GM10266 (cell line): Measurements from ENCODE around the gene CARD9.
A peak's percentile ranks its signal among the peaks of the same experiment; 100 is the strongest.

Experiments
- DNase-seq: peaks from one replicate; pipeline ENCODE4 v3.0.0; 2012; ENCODE audit errors: extremely low spot score
- CTCF ChIP-seq: IDR thresholded peaks from 2 replicates; pipeline ENCODE4 v1.5.1; 2012; ENCODE audit warnings: mild to moderate bottlenecking, low read depth; ENCODE audit not compliant: control insufficient read depth, insufficient read depth; ENCODE audit errors: missing control alignments

CARD9 gene

DNA sequence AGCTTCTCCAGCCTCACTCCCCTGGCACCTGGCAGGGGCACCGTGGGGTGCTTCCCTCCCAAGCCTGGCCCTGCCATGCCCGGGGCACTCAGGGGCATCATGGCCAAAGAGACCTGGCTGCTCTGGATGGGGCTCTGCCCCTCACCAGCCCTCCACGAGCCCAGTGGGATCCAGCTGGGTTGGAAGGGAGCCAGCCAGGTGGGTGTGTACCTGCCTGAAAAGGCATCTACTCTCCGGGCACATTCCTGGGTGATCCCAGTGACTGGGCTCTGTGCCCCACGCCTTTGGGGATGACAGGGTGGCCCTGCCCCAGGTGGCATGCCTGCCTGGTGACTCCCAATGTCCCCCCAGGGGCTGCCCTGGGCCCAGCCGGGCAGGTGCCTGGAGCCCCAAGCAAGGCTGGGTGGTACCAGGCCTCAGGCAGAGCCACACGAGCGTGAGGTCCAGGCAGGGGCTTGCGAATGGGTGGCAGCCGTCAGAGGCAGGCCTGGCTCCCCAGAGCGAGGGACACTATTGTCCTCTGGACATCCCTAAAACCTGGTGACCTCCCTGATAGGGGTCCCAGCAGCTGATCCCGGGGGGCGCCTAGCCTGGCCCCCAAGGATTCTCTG is 45.4 kb downstream of the CARD9 start:
- DNase-seq, result no peak
- no peak for TF ChIP-seq CTCF

GRCh38 chr9:136327304-136327974 is 46.0 kb downstream of the CARD9 start, which contains the start of gene GPSM1:
Gene GPSM1, plus strand, starts transcription at chr9:136327539. Its CDS starts 157 bp downstream, at chr9:136327696.
- peak; percentile 70 for DNase-seq
- TF ChIP-seq CTCF, result no peak

- no peak for TF ChIP-seq CTCF
Observed at GRCh38 chr9:136326761-136327303, 46.6 kb downstream of the CARD9 start.

GRCh38 chr9:136326061-136326760 is 47.3 kb downstream of the CARD9 start:
- no peak for TF ChIP-seq CTCF
- no peak for DNase-seq

More at GRCh38 chr9:136326761-136327303, 46.6 kb downstream of the CARD9 start:
- no peak for DNase-seq

DNA sequence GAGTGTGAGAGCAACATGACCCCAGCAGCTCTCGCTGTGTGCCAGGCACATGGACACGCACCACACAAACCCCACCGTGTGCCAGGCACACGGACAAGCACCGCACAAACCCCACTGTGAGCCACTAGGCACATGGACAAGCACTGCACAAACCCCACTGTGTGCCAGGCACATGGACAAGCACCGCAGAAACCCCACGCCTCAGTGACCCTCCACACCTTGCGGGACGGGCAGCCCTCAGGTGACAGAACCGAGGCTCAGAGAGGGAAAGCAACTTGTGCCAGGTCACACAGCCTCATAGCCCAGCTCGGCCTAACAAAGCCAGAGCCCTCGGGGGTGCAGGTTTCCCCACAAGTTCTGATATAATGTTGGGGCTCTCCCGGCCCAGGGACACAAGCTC is 48.1 kb downstream of the CARD9 start:
- DNase-seq, result no peak
- TF ChIP-seq CTCF, result no peak

DNA sequence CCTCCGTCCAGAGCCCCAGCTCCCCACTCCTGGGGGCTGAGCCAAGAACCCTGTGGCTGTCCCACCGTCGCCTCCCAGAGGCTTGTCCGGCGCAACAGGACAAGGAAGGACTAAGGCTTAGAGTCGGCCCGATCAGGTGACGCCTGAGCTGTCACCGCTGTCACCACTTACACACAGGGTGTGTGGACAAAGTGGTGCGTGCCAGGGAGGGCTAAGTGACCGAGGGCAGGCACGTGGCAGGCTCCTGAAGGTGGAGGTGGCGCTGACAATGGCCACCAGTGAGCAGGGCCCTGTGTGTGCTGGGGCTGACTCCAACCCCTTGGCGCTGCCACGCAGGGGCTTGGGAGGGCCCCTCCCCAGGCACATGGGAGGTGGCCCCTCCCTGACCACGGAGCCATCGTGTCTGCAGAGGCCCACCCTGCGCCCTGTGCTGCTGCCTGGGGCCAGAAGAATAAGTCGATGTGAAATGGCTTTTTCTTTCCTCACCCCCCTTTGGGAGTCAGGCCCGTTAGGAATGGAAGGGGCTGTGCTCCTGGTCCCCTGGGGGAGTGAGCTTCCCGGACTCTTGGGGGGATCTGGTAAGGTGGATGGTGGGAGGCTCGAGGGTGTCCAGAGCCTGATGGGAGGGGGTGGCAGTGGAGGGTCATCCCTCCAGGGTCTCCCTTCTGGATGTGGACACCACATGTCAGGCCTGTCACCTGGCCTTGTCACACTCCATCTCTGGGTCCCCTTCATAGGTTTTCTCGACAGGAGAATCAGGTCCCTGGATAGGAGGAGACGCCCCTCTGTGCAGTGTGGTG is 48.8 kb downstream of the CARD9 start:
- TF ChIP-seq CTCF, result no peak
- no peak for DNase-seq
